Measurements from ENCODE around the gene TRUB2. TPM values are rescaled to one million over a fixed set of nuclear protein-coding genes. Genes with fewer than 3 reads are reported as not detected.

TRUB2 gene
- total and polyA plus RNA-seq, 2 of the 13 experiments (the other 11 are each of a cell fraction or from before 2014, with no cell fraction given) = 22.3 to 41.2 TPM

- H3K9me3 ChIP-seq (ENCODE audit: low read length) = no peaks in the 10 kb centered on the region
- peaks cover 23% of the 10 kb centered on the region for H3K4me1 ChIP-seq (ENCODE audit: insufficient read depth, low read length)
- no peaks in the 10 kb centered on the region for H4K20me1 ChIP-seq (ENCODE audit: insufficient read depth, low read length)
- no peak for TF ChIP-seq ZNF773 (CRISPR knock-in tag; IDR thresholded peaks at IDR 0.05; ENCODE audit: borderline replicate concordance)
- TF ChIP-seq IRX3 (CRISPR knock-in tag; IDR thresholded peaks at IDR 0.05; ENCODE audit: borderline replicate concordance, low read depth) = no peak
- TF ChIP-seq CREBL2 (CRISPR knock-in tag; IDR thresholded peaks at IDR 0.05; ENCODE audit: borderline replicate concordance) = no peak
- no peak for TF ChIP-seq ZNF512B (CRISPR knock-in tag; IDR thresholded peaks at IDR 0.05; ENCODE audit: borderline replicate concordance)
- TF ChIP-seq CENPX (CRISPR knock-in tag; IDR thresholded peaks at IDR 0.05) = no peak
- TF ChIP-seq POLR2AphosphoS5 (IDR thresholded peaks at IDR 0.05; ENCODE audit: low read depth, low read length) = no peak
- TF ChIP-seq ISL2 (CRISPR knock-in tag; IDR thresholded peaks at IDR 0.05) = no peak
- TF ChIP-seq MED13 (CRISPR knock-in tag; IDR thresholded peaks at IDR 0.05) = no peak
- no peak for TF ChIP-seq ARID2 (CRISPR knock-in tag; IDR thresholded peaks at IDR 0.05; ENCODE audit: borderline replicate concordance)
- no peak for TF ChIP-seq YEATS2 (CRISPR knock-in tag; IDR thresholded peaks at IDR 0.05; ENCODE audit: borderline replicate concordance)
- no peak for TF ChIP-seq SIN3B (IDR thresholded peaks at IDR 0.05; ENCODE audit: low read length)
- H3K27me3 ChIP-seq (ENCODE audit: control insufficient read depth in 1 of 2, insufficient read depth in 2 of 2, low read length in 2 of 2) = no peaks in the 10 kb centered on the region; a peak in 1 of 5 replicates
- H3K4me2 ChIP-seq (ENCODE audit: low read depth, low read length) = peak overlapping the region; percentile 97
- no peak for FAIRE-seq
- WGBS (ENCODE audit: low lambda C conversion rate) = 73% methylated on average over 6 of the region's 7 CpGs
- no TSS peak for BruUV-seq (replicated peaks)
- intact Hi-C loops (cut with micrococcal nuclease; ENCODE audit: unreplicated experiment) = no loop called here
- peaks cover 9 to 30% of the 10 kb centered on the region in 2 experiments for H3K36me3 ChIP-seq (replicated peaks in 1 of 2; ENCODE audit: control insufficient read depth in 1 of 2, insufficient read depth in 2 of 2, low read length in 2 of 2)
- no peak overlapping the region for H2AFZ ChIP-seq (ENCODE audit: low read length)
- peaks cover 33% of the 10 kb centered on the region for H3K79me2 ChIP-seq (ENCODE audit: insufficient read depth, low read length)
- no peak for ATAC-seq
- ChIA-PET POLR2A (interaction anchor here (1.0 to 1.8 kb wide), 2 partner anchors 14 to 25 kb away, joined by 3 to 7 read pairs; no protein-coding TSS in a partner anchor), CTCF (ENCODE audit: low intra/inter-chr PET ratio, low total read pairs) (no interaction called here)
- in situ Hi-C loops (cut with HindIII; ENCODE audit: extremely low pct_ligation_motif_present, low pct_unique_long_range_greater_than_20kb) = no loop called here
- H3K4me3 ChIP-seq (replicated peaks in 1 of 3; ENCODE audit: insufficient read depth in 1 of 3, low read depth in 2 of 3, low read length in 3 of 3) = peak overlapping the region; percentile 93 to 99 (median 94)
- DNase-seq (ENCODE audit: low spot score) = no peak
- H3K27ac ChIP-seq (ENCODE audit: extremely low read length, insufficient read depth, low read length) = no peak overlapping the region
- H3K9ac ChIP-seq (ENCODE audit: insufficient read depth, low read depth, low read length) = peak overlapping the region; percentile 96
These were observed 904 bp downstream of the TRUB2 start for GRCh38 chr9:128321343-128321742.
